Gastrocnemius medialis (tissue), 4 donors: ENCODE results near the gene ELOF1. TPM values are rescaled to one million over a fixed set of nuclear protein-coding genes. Genes with fewer than 3 reads are reported as not detected.

ENCODE experiments used
- ATAC-seq, 2 donors: fragments of 150-250 bp; one replicate each; pipeline ENCODE4 v1.9.1; 2016
- DNase-seq, 2 donors: peaks; one replicate each; pipeline ENCODE4 v3.0.0-alpha.2; 2019
- H3K27ac ChIP-seq, 4 donors: fragments of 200-600 bp; sonication (generic); 1 replicate in 1 of 4; 2 replicates in 3 of 4; pipeline ENCODE4 v1.5.1; 2016 to 2018; ENCODE audit warnings: mild to moderate bottlenecking in 2 of 4, moderate library complexity in 1 of 4
- H3K27me3 ChIP-seq, 3 donors: fragments of 200-600 bp; sonication (generic) in 2 of 3; 1 replicate in 1 of 3; 2 replicates in 2 of 3; pipeline versions ENCODE4 v1.5.1 to v1.6.0; 2016 to 2019; ENCODE audit warnings: mild to moderate bottlenecking in 1 of 3, moderate library complexity in 1 of 3
- H3K36me3 ChIP-seq, 2 donors: fragments of 200-600 bp; sonication (generic) in 1 of 2; one replicate each; pipeline ENCODE4 v1.5.1; 2017 to 2018
- H3K4me1 ChIP-seq, 2 donors: fragments of 200-600 bp; sonication (generic) in 1 of 2; one replicate each; pipeline ENCODE4 v1.5.1; 2016 to 2017; ENCODE audit warnings: mild to moderate bottlenecking in 2 of 2
- H3K4me3 ChIP-seq, 4 donors: fragments of 200-600 bp; sonication (generic) in 3 of 4; 1 replicate in 1 of 4; 2 replicates in 3 of 4; pipeline ENCODE4 v1.5.1; 2016 to 2019; ENCODE audit warnings: mild to moderate bottlenecking in 2 of 4
- H3K9me3 ChIP-seq, 3 donors: fragments of 200-600 bp; sonication (generic) in 2 of 3; 1 replicate in 1 of 3; 2 replicates in 2 of 3; pipeline ENCODE4 v1.5.1; 2016 to 2019
- POLR2A ChIP-seq, 2 donors: fragments of 450-650 bp; IDR thresholded peaks; one replicate each; pipeline ENCODE4 v1.6.1; 2017; ENCODE audit warnings: antibody characterized with exemption in 2 of 2, mild to moderate bottlenecking in 2 of 2, moderate library complexity in 2 of 2
- in situ Hi-C, 4 donors: fragments of 200-750 bp; cut with MboI; loops; one replicate each; pipeline versions ENCODE4 v1.15.0 to v1.8.0; 2017; ENCODE audit warnings: low sequenced_read_pairs in 4 of 4
- intact Hi-C: fragments of 100-400 bp; cut with DNase I; formaldehyde crosslinking; loops from one replicate; pipeline ENCODE4 v1.15.1; 2023; ENCODE audit warnings: low total_unique reads
- total RNA-seq, 4 donors: library from RNA; depleted of rRNA; stranded (reverse); fragments of >200 nt; gene quantifications; one replicate each; pipeline versions ENCODE4 v1.1.0 to v1.2.3, GENCODE V29; 2016
- TF ChIP-seq, protein P1 (sequence below), 5 experiments: fragments of 450-650 bp in 3 of 5; fragments of 200-600 bp in 2 of 5; sonication (generic) in 2 of 5; IDR thresholded peaks in 4 of 5; conservative IDR thresholded peaks in 1 of 5; 1 replicate in 4 of 5; 2 replicates in 1 of 5; pipeline ENCODE4 v1.5.1; 2016 to 2019; ENCODE audit warnings: antibody characterized with exemption in 5 of 5, mild to moderate bottlenecking in 3 of 5, moderate library complexity in 3 of 5

ELOF1 gene
- total RNA-seq, 4 donors from 2014 or later = 21.5 to 37.5 (median 27.2) TPM

DNA sequence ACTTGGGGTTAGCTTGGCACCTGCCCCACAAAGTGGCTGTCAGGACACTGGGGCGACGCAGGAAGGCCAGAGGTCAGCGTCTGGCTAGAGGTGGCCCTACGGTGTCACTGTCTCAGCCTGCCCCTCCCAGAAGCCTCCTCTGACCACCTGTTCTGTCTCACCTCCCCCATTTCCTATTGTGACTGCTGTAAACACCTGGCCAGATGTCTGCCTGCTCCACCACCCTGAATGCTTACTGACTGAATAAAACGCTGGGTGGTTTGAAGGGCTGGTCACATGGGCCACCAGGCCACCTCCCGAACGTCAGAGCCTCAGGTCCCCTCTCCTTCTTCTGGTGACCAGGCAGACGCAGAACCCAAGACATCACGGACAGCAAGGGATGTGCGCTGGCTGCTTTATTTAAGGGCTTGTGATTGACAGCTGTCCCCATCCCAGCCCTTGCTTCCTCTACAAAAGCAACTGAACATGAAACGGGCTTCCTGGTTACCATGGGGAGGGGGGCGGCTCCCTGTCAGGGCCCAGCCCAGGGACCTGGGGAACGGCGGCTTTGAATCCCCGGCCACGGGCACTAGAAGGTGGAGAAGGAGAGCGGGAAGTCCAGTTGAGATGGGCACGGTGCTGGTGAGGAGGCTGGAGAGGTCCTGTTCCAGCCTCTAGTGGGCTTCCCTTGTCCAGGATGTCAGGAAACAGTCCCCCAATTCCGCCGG lies 6.2 kb downstream of the ELOF1 start:
- Histone ChIP-seq H3K27me3 (no peaks in the 10 kb centered on the region), H3K4me3 (no peak overlapping the region), H3K4me1 (peaks cover 2% of the 10 kb centered on the region in 2 donors), H3K9me3 (no peaks in the 10 kb centered on the region), H3K36me3 (peaks cover 0 to 28% of the 10 kb centered on the region in 2 donors), H3K27ac (peak overlapping the region in 1 of 4 donors; percentile 73)
- intact Hi-C loops = no loop called here
- DNase-seq = no peak
- in situ Hi-C loops = no loop called here
- no peak for ATAC-seq
- TF ChIP-seq POLR2A (IDR thresholded peaks at IDR 0.05) = no peak
- TF ChIP-seq, protein P1, sequence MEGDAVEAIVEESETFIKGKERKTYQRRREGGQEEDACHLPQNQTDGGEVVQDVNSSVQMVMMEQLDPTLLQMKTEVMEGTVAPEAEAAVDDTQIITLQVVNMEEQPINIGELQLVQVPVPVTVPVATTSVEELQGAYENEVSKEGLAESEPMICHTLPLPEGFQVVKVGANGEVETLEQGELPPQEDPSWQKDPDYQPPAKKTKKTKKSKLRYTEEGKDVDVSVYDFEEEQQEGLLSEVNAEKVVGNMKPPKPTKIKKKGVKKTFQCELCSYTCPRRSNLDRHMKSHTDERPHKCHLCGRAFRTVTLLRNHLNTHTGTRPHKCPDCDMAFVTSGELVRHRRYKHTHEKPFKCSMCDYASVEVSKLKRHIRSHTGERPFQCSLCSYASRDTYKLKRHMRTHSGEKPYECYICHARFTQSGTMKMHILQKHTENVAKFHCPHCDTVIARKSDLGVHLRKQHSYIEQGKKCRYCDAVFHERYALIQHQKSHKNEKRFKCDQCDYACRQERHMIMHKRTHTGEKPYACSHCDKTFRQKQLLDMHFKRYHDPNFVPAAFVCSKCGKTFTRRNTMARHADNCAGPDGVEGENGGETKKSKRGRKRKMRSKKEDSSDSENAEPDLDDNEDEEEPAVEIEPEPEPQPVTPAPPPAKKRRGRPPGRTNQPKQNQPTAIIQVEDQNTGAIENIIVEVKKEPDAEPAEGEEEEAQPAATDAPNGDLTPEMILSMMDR (IDR thresholded peaks at IDR 0.05 in 4 of 5, conservative IDR thresholded peaks at IDR 0.05 in 1 of 5) = no peak

DNA sequence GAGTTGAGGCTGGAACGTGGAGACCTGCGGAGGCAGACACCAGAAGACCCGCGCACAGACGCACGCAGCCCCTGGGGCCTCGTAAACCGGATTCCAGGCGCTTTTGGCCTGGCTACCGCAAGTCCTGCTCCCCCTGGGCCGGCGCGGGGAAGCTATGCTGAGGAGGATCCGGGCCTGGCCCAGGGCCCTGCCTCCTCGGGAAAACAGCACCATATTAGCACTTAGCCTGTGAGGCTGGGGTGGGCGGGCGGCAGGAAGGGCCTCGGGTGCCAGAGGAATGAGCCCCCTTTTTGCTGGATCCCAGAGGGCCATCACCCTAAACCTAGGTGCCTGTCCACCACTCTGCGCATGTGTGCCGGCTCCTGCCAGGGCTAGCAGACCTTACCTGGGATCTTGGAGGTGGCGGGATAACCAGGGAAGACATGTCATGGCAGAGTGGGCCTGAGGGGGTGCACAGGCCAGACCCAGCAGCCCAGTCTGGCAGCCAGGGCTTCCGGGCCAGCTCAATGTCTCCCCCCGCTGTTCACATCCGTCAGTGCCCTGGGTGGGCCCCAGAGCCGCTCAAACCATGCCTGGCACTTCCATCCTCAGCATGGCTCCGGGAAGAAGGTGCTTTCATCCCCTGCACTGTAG lies 7.3 kb downstream of the ELOF1 start:
- H3K4me3 ChIP-seq = no peak overlapping the region
- no peaks in the 10 kb centered on the region for H3K9me3 ChIP-seq
- H3K27me3 ChIP-seq = no peaks in the 10 kb centered on the region
- H3K4me1 ChIP-seq = no peaks in the 10 kb centered on the region
- intact Hi-C loops (no loop called here), in situ Hi-C loops (no loop called here)
- TF ChIP-seq, protein P1 (IDR thresholded peaks at IDR 0.05 in 4 of 5, conservative IDR thresholded peaks at IDR 0.05 in 1 of 5) = peak in 1 of 5 experiments; percentile 19
- TF ChIP-seq POLR2A (IDR thresholded peaks at IDR 0.05) = no peak
- peak overlapping the region; percentile 30 to 73 (median 52) for H3K27ac ChIP-seq
- peaks cover 0 to 28% of the 10 kb centered on the region in 2 donors for H3K36me3 ChIP-seq
- peak in 1 of 2 donors; percentile 18 for ATAC-seq
- peak in 1 of 2 donors; percentile 27 for DNase-seq

DNA sequence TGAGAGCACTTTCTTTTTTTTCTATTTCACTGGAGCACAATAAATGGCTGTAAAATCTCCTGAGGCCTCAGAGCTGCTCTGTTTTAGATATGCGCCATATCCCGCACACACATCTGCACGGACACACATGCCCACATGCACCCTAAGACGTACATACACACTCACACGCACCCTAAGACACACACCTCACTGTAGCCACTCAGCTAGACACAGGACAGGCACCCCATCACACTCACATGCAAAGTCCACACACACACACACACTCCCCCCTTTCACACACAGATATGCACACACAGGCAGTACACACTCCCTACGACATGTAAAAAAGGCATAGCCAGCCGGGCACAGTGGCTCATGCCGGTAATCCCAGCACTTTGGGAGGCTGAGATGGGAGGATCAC lies 8.8 kb downstream of the ELOF1 start:
- no peak for DNase-seq
- ATAC-seq = no peak
- in situ Hi-C loops (no loop called here), intact Hi-C loops (no loop called here)
- Histone ChIP-seq H3K4me3 (no peak overlapping the region), H3K27me3 (no peaks in the 10 kb centered on the region), H3K27ac (no peak overlapping the region), H3K36me3 (peaks cover 0 to 28% of the 10 kb centered on the region in 2 donors), H3K9me3 (no peaks in the 10 kb centered on the region), H3K4me1 (no peaks in the 10 kb centered on the region)
- TF ChIP-seq POLR2A (IDR thresholded peaks at IDR 0.05) = no peak
- TF ChIP-seq, protein P1 (IDR thresholded peaks at IDR 0.05 in 4 of 5, conservative IDR thresholded peaks at IDR 0.05 in 1 of 5) = no peak

DNA sequence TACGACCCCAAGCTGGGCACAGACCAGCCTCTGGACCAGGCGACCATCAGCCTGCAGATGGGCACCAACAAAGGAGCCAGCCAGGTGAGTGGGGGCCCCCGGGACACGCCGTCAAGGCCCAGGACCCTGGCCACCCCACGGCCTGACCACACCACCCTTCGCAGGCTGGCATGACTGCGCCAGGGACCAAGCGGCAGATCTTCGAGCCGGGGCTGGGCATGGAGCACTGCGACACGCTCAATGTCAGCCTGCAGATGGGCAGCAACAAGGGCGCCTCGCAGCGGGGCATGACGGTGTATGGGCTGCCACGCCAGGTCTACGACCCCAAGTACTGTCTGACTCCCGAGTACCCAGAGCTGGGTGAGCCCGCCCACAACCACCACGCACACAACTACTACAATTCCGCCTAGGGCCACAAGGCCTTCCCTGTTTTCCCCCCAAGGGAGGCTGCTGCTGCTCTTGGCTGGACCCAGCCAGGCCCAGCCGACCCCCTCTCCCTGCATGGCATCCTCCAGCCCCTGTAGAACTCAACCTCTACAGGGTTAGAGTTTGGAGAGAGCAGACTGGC lies 9.6 kb downstream of the ELOF1 start:
- peaks cover 0 to 22% of the 10 kb centered on the region in 2 donors for H3K36me3 ChIP-seq
- no peak overlapping the region for H3K4me3 ChIP-seq
- H3K9me3 ChIP-seq = no peaks in the 10 kb centered on the region
- no peak for TF ChIP-seq POLR2A (IDR thresholded peaks at IDR 0.05)
- TF ChIP-seq, protein P1 (IDR thresholded peaks at IDR 0.05 in 4 of 5, conservative IDR thresholded peaks at IDR 0.05 in 1 of 5) = no peak
- no peaks in the 10 kb centered on the region for H3K27me3 ChIP-seq
- ATAC-seq (no peak), DNase-seq (no peak)
- intact Hi-C loops (no loop called here), in situ Hi-C loops (no loop called here)
- H3K27ac ChIP-seq = no peak overlapping the region
- no peaks in the 10 kb centered on the region for H3K4me1 ChIP-seq
